HG03025 (cell line): ENCODE data around the gene DIP2C.
"Not testable (repeated sequence)": the region's sequence is repeated elsewhere in the genome, so short reads cannot be mapped to it uniquely, and the experiment has no call there.

ENCODE experiments used
- ATAC-seq: cut with Tn5 transposase; IDR thresholded peaks from one replicate; pipeline ENCODE4 v1.9.1; 2021; ENCODE audit warnings: mild to moderate bottlenecking, moderate library complexity; ENCODE audit not compliant: unreplicated experiment, low FRiP score

The DIP2C gene

GRCh38 chr10:644076-644942 lies 45.2 kb downstream of the DIP2C start:
- no peak for ATAC-seq

GRCh38 chr10:642186-642890 lies 47.1 kb downstream of the DIP2C start:
- no peak for ATAC-seq

- no peak for ATAC-seq
These were observed 48.1 kb downstream of the DIP2C start for GRCh38 chr10:641149-642010.

- no peak for ATAC-seq
These were observed 48.8 kb downstream of the DIP2C start for GRCh38 chr10:640673-641045.

GRCh38 chr10:639751-640672 lies 49.5 kb downstream of the DIP2C start:
- ATAC-seq = no peak

- ATAC-seq = no peak
These were observed 50.3 kb downstream of the DIP2C start for GRCh38 chr10:639001-639750.

- no peak for ATAC-seq
These were observed 51.7 kb downstream of the DIP2C start for GRCh38 chr10:637771-638195.

GRCh38 chr10:637221-637620 lies 52.2 kb downstream of the DIP2C start:
- no peak for ATAC-seq

GRCh38 chr10:636769-637168 lies 52.7 kb downstream of the DIP2C start:
- no peak for ATAC-seq

- ATAC-seq = no peak
These were observed 53.3 kb downstream of the DIP2C start for GRCh38 chr10:636016-636730.

- ATAC-seq = no peak
These were observed 54.2 kb downstream of the DIP2C start for GRCh38 chr10:635088-635861.

- no peak for ATAC-seq
These were observed 55.2 kb downstream of the DIP2C start for GRCh38 chr10:634256-634655.

GRCh38 chr10:633279-634245 lies 55.9 kb downstream of the DIP2C start:
- ATAC-seq = no peak

GRCh38 chr10:632807-633177 lies 56.7 kb downstream of the DIP2C start:
- not testable (repeated sequence) for ATAC-seq

- ATAC-seq = not testable (repeated sequence)
These were observed 57.2 kb downstream of the DIP2C start for GRCh38 chr10:632155-632806.

GRCh38 chr10:631266-631665 lies 58.2 kb downstream of the DIP2C start:
- no peak for ATAC-seq
